ENCODE data around the gene RAPGEF1.

The RAPGEF1 gene

GRCh38 chr9:131668439-131669268 is 71.2 kb downstream of the RAPGEF1 start:
- no peaks in the 10 kb centered on the region for H3K36me3 ChIP-seq (ENCODE audit: low read depth)
- H3K27ac ChIP-seq (ENCODE audit: poor library complexity, severe bottlenecking), result peak overlapping the region; percentile 8
- peaks cover 2% of the 10 kb centered on the region for H3K9me3 ChIP-seq (ENCODE audit: severe bottlenecking)
- ATAC-seq (ENCODE audit: low read depth) (peak; percentile 63), DNase-seq (ENCODE audit: low spot score) (no peak)
- no peaks in the 10 kb centered on the region for H3K27me3 ChIP-seq (ENCODE audit: insufficient read depth, poor library complexity, severe bottlenecking)
- no peak for TF ChIP-seq CTCF (IDR thresholded peaks at IDR 0.05; ENCODE audit: poor library complexity, severe bottlenecking)
- peaks cover 8% of the 10 kb centered on the region for H3K4me1 ChIP-seq (ENCODE audit: insufficient read depth, poor library complexity, severe bottlenecking)
- no peak overlapping the region for H3K4me3 ChIP-seq (ENCODE audit: severe bottlenecking)

- no peak for DNase-seq (ENCODE audit: low spot score)
- Histone ChIP-seq H3K36me3 (ENCODE audit: low read depth) (no peaks in the 10 kb centered on the region), H3K27me3 (ENCODE audit: insufficient read depth, poor library complexity, severe bottlenecking) (no peaks in the 10 kb centered on the region), H3K27ac (ENCODE audit: poor library complexity, severe bottlenecking) (peak overlapping the region; percentile 8), H3K9me3 (ENCODE audit: severe bottlenecking) (peaks cover 2% of the 10 kb centered on the region), H3K4me1 (ENCODE audit: insufficient read depth, poor library complexity, severe bottlenecking) (peaks cover 8% of the 10 kb centered on the region), H3K4me3 (ENCODE audit: severe bottlenecking) (no peak overlapping the region)
- TF ChIP-seq CTCF (IDR thresholded peaks at IDR 0.05; ENCODE audit: poor library complexity, severe bottlenecking), result no peak
- no peak for ATAC-seq (ENCODE audit: low read depth)
Measured at GRCh38 chr9:131668057-131668438, 71.8 kb downstream of the RAPGEF1 start.

- H3K4me1 ChIP-seq (ENCODE audit: insufficient read depth, poor library complexity, severe bottlenecking), result peaks cover 8% of the 10 kb centered on the region
- DNase-seq (ENCODE audit: low spot score) (no peak), ATAC-seq (ENCODE audit: low read depth) (no peak)
- no peaks in the 10 kb centered on the region for H3K36me3 ChIP-seq (ENCODE audit: low read depth)
- H3K27me3 ChIP-seq (ENCODE audit: insufficient read depth, poor library complexity, severe bottlenecking), result no peaks in the 10 kb centered on the region
- no peak for TF ChIP-seq CTCF (IDR thresholded peaks at IDR 0.05; ENCODE audit: poor library complexity, severe bottlenecking)
- no peak overlapping the region for H3K4me3 ChIP-seq (ENCODE audit: severe bottlenecking)
- no peak overlapping the region for H3K27ac ChIP-seq (ENCODE audit: poor library complexity, severe bottlenecking)
- peaks cover 2% of the 10 kb centered on the region for H3K9me3 ChIP-seq (ENCODE audit: severe bottlenecking)
Measured at GRCh38 chr9:131667576-131667975, 72.3 kb downstream of the RAPGEF1 start.

GRCh38 chr9:131666774-131667173 is 73.1 kb downstream of the RAPGEF1 start:
- Histone ChIP-seq H3K36me3 (ENCODE audit: low read depth) (no peaks in the 10 kb centered on the region), H3K4me1 (ENCODE audit: insufficient read depth, poor library complexity, severe bottlenecking) (peaks cover 8% of the 10 kb centered on the region), H3K4me3 (ENCODE audit: severe bottlenecking) (no peak overlapping the region), H3K27me3 (ENCODE audit: insufficient read depth, poor library complexity, severe bottlenecking) (no peaks in the 10 kb centered on the region), H3K27ac (ENCODE audit: poor library complexity, severe bottlenecking) (no peak overlapping the region), H3K9me3 (ENCODE audit: severe bottlenecking) (peaks cover 2% of the 10 kb centered on the region)
- ATAC-seq (ENCODE audit: low read depth) (no peak), DNase-seq (ENCODE audit: low spot score) (no peak)
- no peak for TF ChIP-seq CTCF (IDR thresholded peaks at IDR 0.05; ENCODE audit: poor library complexity, severe bottlenecking)

- peaks cover 8% of the 10 kb centered on the region for H3K4me1 ChIP-seq (ENCODE audit: insufficient read depth, poor library complexity, severe bottlenecking)
- TF ChIP-seq CTCF (IDR thresholded peaks at IDR 0.05; ENCODE audit: poor library complexity, severe bottlenecking), result no peak
Measured at GRCh38 chr9:131666029-131666428, 73.8 kb downstream of the RAPGEF1 start.

More at GRCh38 chr9:131666029-131666428, 73.8 kb downstream of the RAPGEF1 start:
- DNase-seq (ENCODE audit: low spot score) (no peak), ATAC-seq (ENCODE audit: low read depth) (no peak)
- peaks cover 2% of the 10 kb centered on the region for H3K9me3 ChIP-seq (ENCODE audit: severe bottlenecking)
- H3K4me3 ChIP-seq (ENCODE audit: severe bottlenecking), result no peak overlapping the region
- H3K36me3 ChIP-seq (ENCODE audit: low read depth), result no peaks in the 10 kb centered on the region
- no peaks in the 10 kb centered on the region for H3K27me3 ChIP-seq (ENCODE audit: insufficient read depth, poor library complexity, severe bottlenecking)
- H3K27ac ChIP-seq (ENCODE audit: poor library complexity, severe bottlenecking), result no peak overlapping the region

Data from RWPE2 (cell line).